A673 (cell line): Measurements from ENCODE around the gene CLK3. TPM values are rescaled to one million over a fixed set of nuclear protein-coding genes. Genes with fewer than 3 reads are reported as not detected.
A peak's percentile ranks its signal among the peaks of the same experiment; 100 is the strongest.

ENCODE experiments used
- Bru-seq: library from RNA; stranded (reverse); fragments of 400-500 nt; gene quantifications from one replicate; lab custom pipeline; 2021; lab: Mats Ljungman, UMichigan
- BruChase-seq, 2 experiments: library from RNA; stranded (reverse); fragments of 400-500 nt; gene quantifications; one replicate each; lab custom pipeline; 2021; lab: Mats Ljungman, UMichigan
- BruUV-seq: library from RNA; stranded (reverse); fragments of 400-500 nt; replicated peaks from 2 replicates; lab custom pipeline; 2021; lab: Mats Ljungman, UMichigan
- CTCF ChIA-PET: fragments of 300-600 bp; sonication (Branson Sonifier 250); formaldehyde crosslinking; loops from one replicate; lab custom pipeline; 2022; ENCODE audit warnings: antibody characterized with exemption; lab: Charles Lee
- POLR2A ChIA-PET: fragments of 300-600 bp; sonication (Branson Sonifier 250); formaldehyde crosslinking; loops from one replicate; lab custom pipeline; 2022; ENCODE audit warnings: antibody characterized with exemption; ENCODE audit not compliant: low non-redundant PET; lab: Charles Lee
- DNase-seq: peaks from one replicate; pipeline ENCODE4 v3.0.0-alpha.2; 2015; ENCODE audit warnings: low spot score
- H3K27ac ChIP-seq: fragments of 200-600 bp; sonication (generic); 2 replicates; pipeline ENCODE4 v1.5.1; 2016; ENCODE audit warnings: mixed run types, low read depth, mild to moderate bottlenecking, mixed read lengths, antibody characterized with exemption, low read length; ENCODE audit not compliant: poor library complexity, severe bottlenecking
- H3K27me3 ChIP-seq: fragments of 200-600 bp; sonication (generic); replicated peaks from 2 replicates; pipeline ENCODE4 v1.6.1; 2017; ENCODE audit warnings: mixed run types, low read depth, mild to moderate bottlenecking, mixed read lengths, antibody characterized with exemption, low read length; ENCODE audit not compliant: insufficient read depth, poor library complexity
- H3K36me3 ChIP-seq: fragments of 200-600 bp; sonication (generic); 2 replicates; pipeline ENCODE4 v1.6.1; 2016; ENCODE audit warnings: mixed run types, mild to moderate bottlenecking, mixed read lengths, antibody characterized with exemption, low read length; ENCODE audit not compliant: insufficient read depth, poor library complexity, severe bottlenecking
- H3K4me1 ChIP-seq: fragments of 200-600 bp; sonication (generic); 2 replicates; pipeline ENCODE4 v1.6.1; 2017; ENCODE audit warnings: mixed run types, mild to moderate bottlenecking, mixed read lengths, antibody characterized with exemption, low read length; ENCODE audit not compliant: insufficient read depth, poor library complexity, severe bottlenecking
- H3K4me3 ChIP-seq: fragments of 200-600 bp; sonication (generic); 2 replicates; pipeline ENCODE4 v1.5.1; 2016; ENCODE audit warnings: low read depth, mixed run types, mild to moderate bottlenecking, mixed read lengths, low read length; ENCODE audit not compliant: poor library complexity, severe bottlenecking
- H3K9me3 ChIP-seq: fragments of 200-600 bp; sonication (generic); 2 replicates; pipeline ENCODE4 v1.6.1; 2016; ENCODE audit warnings: mixed run types, low read depth, mild to moderate bottlenecking, mixed read lengths, antibody characterized with exemption, low read length; ENCODE audit not compliant: poor library complexity, severe bottlenecking
- CTCF ChIP-seq: fragments of 300-800, 200-600 bp; sonication (generic); conservative IDR thresholded peaks from 2 replicates; pipeline ENCODE4 v1.5.1; 2017; ENCODE audit warnings: low read depth, mild to moderate bottlenecking, antibody characterized with exemption, low read length, moderate library complexity, mixed read lengths
- EZH2 ChIP-seq: fragments of 200-600 bp; sonication (generic); IDR thresholded peaks from 2 replicates; pipeline ENCODE4 v1.6.1; 2017; ENCODE audit warnings: borderline replicate concordance, low read depth, mild to moderate bottlenecking, mixed read lengths, antibody characterized with exemption, low read length; ENCODE audit not compliant: poor library complexity, severe bottlenecking
- intact Hi-C: fragments of 100-400 bp; cut with micrococcal nuclease; formaldehyde crosslinking; loops from one replicate; pipeline ENCODE4 v1.10.0; 2022; ENCODE audit not compliant: unreplicated experiment
- long read RNA-seq: library from polyadenylated mRNA; stranded (forward); transcript quantifications from one replicate; pipeline ENCODE4 v2.0.0, GENCODE V29; 2022
- total RNA-seq: library from RNA; stranded (reverse); gene quantifications from 2 replicates; pipeline ENCODE4 v1.2.3, GENCODE V29; 2021

Gene CLK3
- total RNA-seq (66.8 and 75.5 TPM in 2 replicates), Bru-seq, nascent RNA (percentile 71 among the genes with signal in this experiment), BruChase-seq, experiment 1, labeled RNA remaining after a 2-hour chase (percentile 69 among the genes with signal in this experiment), BruChase-seq, experiment 2, labeled RNA remaining after a 6-hour chase (percentile 67 among the genes with signal in this experiment)
- long read RNA-seq, transcript CLK3-202 (13 exons, 2,621 nt) = major isoform, 82 of 127 reads
- long read RNA-seq, partial matches to known transcripts = 18 of 127 reads
- long read RNA-seq, other reads (novel, unspliced or antisense) = 25 of 127 reads

- DNase-seq = peak; percentile 98
- H3K36me3 ChIP-seq = peaks cover 15% of the 10 kb centered on the region
- TF ChIP-seq CTCF = no peak
- no peak for TF ChIP-seq EZH2
These were observed at the start of gene CLK3 for GRCh38 chr15:74615508-74616365. Gene CLK3 (plus strand): TSS chr15:74615836. CDS start chr15:74619197, 3,361 bp downstream.

DNA sequence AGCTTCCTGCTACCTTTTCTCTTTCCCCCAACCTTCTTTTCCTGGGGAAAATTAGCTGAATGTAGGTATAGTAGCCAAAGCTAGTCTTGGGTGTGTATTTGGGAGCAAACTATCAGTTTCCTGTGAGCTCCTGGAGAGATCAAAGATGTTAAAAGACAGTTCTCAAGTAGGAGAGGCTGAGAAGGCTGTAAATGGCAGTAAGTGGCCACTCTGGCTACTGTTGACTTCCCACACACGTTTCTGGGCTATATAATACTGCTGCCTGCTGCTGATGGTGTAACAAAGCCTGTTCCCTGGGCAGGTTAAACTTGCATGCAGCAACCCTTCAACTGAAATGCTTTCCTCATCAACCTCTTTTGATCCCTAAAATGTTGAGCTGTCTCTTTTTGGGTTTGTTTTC is 47.0 kb upstream of the CLK3 start:
- Histone ChIP-seq H3K4me1 (no peaks in the 10 kb centered on the region), H3K36me3 (no peaks in the 10 kb centered on the region), H3K9me3 (no peaks in the 10 kb centered on the region), H3K27ac (no peak overlapping the region), H3K27me3 (no peaks in the 10 kb centered on the region), H3K4me3 (no peak overlapping the region)
- intact Hi-C loops = no loop called here
- no peak for DNase-seq
- TF ChIP-seq CTCF = no peak
- no peak for TF ChIP-seq EZH2
- ChIA-PET CTCF (no interaction called here), POLR2A (no interaction called here)
- BruUV-seq = no TSS peak

More at GRCh38 chr15:74615508-74616365, at the start of gene CLK3:
- Histone ChIP-seq H3K4me3 (peak within 1 kb of the TSS; percentile 69), H3K27ac (peak within 1 kb of the TSS; percentile 97), H3K9me3 (no peaks in the 10 kb centered on the region), H3K27me3 (no peaks in the 10 kb centered on the region), H3K4me1 (peaks cover 13% of the 10 kb centered on the region)
- ChIA-PET POLR2A (interaction anchor here (0.6 kb wide), 1 partner anchor 286 kb away, joined by 5 read pairs; no protein-coding TSS in a partner anchor), CTCF (interaction anchor here (1.0 kb wide), 1 partner anchor 153 kb away, joined by 4 read pairs; no protein-coding TSS in a partner anchor)
- intact Hi-C loops = loop anchor here (2.0 to 5.0 kb wide), 2 partner anchors 75 to 243 kb away; partner anchors contain the start of gene ARID3B
- no TSS peak for BruUV-seq

- intact Hi-C loops = no loop called here
- ChIA-PET POLR2A (no interaction called here), CTCF (no interaction called here)
- no peaks in the 10 kb centered on the region for H3K9me3 ChIP-seq
- H3K36me3 ChIP-seq = peaks cover 4% of the 10 kb centered on the region
- TF ChIP-seq CTCF = no peak
- TF ChIP-seq EZH2 = no peak
- no peak for DNase-seq
- no peak overlapping the region for H3K27ac ChIP-seq
- no peaks in the 10 kb centered on the region for H3K27me3 ChIP-seq
- no peak overlapping the region for H3K4me3 ChIP-seq
- no TSS peak for BruUV-seq
- H3K4me1 ChIP-seq = no peaks in the 10 kb centered on the region
These were observed 45.9 kb upstream of the CLK3 start for GRCh38 chr15:74569731-74570070.
